SH-SY5Y (cell line): ENCODE results near the gene ISG15.

Experiments used
- GATA2 ChIP-seq: IDR thresholded peaks from 2 replicates; pipeline ENCODE4 v1.6.1; 2011; ENCODE audit warnings: mild to moderate bottlenecking, low read depth, low read length
- GATA3 ChIP-seq: IDR thresholded peaks from 2 replicates; pipeline ENCODE4 v1.6.1; 2011; ENCODE audit warnings: low read depth, mild to moderate bottlenecking, low read length, moderate library complexity

The ISG15 gene

GRCh38 chr1:971751-972506 is 41.4 kb upstream of the ISG15 start:
- TF ChIP-seq GATA2 (no peak), GATA3 (no peak)

GRCh38 chr1:972726-973458 is 40.4 kb upstream of the ISG15 start:
- no peak for TF ChIP-seq GATA2
- TF ChIP-seq GATA3, result no peak

DNA sequence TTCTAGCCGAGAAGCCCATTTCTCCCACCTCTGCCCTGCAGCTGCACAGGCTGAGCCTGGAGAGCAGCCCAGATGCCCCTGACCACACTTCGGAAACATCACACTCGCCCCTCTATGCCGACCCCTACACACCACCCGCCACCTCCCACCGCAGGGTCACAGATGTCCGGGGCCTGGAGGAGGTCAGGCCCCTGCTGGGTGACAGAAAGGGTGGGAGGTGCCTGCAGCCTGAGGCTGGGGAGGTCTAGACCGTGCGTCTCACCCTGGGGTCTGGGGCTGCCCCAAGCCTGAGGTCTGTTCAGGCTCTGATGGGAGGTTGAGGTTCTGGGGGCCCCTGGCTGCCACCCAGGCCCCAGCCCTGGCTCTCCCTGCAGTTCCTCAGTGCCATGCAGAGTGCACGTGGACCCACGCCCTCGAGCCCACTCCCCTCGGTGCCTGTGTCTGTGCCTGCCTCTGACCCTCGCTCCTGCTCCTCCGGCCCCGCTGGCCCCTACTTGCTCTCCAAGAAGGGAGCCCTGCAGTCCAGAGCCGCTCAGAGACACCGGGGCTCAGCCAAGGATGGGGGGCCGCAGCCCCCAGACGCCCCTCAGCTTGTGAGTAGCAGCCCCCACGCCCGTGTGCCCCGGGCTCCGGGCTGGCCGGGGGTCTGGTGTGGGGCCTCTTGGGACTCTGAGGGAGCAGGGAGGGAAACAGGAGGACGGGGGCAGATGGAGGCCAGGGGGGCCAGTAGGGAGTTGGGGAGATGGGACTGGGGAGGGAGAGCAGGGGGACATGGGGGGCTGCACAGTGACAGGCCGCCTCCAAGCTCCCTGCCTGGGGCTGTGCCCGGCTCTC is 39.6 kb upstream of the ISG15 start:
- TF ChIP-seq GATA2, result no peak
- no peak for TF ChIP-seq GATA3

DNA sequence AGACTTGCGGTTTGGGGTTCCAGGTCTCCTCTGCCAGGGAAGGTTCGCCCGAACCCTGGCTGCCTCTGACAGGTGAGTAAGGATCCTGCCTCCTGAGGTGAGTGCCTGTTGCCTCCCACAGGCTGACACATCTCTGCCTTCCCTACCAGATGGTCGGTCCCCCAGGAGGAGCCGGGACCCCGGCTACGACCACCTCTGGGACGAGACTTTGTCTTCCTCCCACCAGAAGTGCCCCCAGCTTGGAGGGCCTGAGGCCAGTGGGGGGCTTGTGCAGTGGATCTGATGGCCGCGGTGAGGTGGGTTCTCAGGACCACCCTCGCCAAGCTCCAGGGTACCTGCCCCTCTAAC is 39.0 kb upstream of the ISG15 start:
- no peak for TF ChIP-seq GATA3
- no peak for TF ChIP-seq GATA2

DNA sequence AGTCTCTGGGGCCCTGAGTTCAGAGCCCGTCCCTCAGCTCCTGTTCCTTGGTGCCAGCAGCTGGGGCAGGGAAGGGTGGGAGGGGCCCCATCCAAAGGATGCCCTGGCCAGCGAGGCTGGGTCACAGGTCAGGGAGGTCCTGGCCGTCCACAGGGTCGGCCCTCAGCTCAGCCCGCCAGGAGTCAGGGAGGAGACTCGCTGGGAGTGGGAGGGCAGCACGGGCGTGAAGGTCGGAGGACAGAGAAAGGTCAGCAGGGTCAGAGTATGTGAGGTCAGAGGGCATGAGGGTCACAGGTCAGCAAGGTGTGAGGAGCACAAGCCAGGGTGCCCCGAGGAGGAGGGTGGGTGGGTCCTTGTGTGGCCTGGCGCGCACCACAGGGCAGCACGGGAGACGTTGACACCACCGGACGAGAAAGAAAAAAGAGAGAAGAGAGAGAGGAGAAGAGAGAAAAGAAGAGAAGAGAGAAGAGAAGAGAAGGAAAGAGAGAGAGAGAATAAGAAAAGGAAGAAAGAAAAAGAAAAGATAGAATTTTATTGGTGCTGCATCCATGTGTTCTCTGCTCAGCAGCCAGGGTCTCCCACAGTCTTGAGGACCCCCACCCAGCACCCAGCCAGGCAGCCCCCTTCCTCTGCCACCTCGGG is 38.5 kb upstream of the ISG15 start:
- TF ChIP-seq GATA2 (no peak), GATA3 (no peak)

GRCh38 chr1:975365-975764 is 37.9 kb upstream of the ISG15 start:
- no peak for TF ChIP-seq GATA3
- TF ChIP-seq GATA2, result no peak

DNA sequence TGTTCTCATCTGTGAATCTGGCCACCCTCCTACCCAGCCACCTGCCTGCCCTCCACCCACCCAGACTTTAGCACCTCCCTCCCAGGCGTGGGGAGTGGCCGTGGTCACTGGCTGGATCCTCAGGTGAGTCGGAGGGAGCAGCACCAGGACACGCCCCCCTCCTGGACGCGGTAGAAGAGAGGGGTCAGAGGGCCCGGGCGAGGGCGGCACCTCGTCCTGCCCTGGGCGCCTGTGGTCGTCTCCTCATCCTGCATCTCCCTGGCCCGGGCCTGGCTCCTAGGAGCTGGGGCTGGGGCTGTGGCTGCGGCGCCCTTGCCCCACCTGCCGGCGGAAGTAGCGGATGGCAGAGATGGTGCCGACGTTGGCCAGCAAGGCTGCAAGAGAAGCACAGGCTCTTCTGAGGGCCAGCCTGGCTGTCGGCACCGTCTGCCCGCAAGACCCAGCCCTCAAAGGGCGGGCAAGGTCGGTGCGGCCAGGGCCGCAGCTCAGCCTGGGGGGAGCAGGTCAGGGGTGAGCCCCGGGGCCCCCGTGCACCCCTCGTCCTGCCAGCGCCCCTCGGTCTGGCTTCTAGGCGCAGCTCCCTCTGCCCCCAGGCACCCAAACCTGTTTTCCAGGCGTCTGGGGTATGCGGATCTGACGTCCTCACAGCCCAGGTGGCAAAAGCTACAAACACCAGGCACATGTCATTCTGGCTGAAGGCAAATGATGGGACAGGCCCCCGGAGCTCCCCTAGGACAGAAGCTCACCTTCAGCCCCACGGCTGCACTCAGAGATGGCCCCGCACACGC is 37.2 kb upstream of the ISG15 start:
- TF ChIP-seq GATA3, result no peak
- TF ChIP-seq GATA2, result no peak

DNA sequence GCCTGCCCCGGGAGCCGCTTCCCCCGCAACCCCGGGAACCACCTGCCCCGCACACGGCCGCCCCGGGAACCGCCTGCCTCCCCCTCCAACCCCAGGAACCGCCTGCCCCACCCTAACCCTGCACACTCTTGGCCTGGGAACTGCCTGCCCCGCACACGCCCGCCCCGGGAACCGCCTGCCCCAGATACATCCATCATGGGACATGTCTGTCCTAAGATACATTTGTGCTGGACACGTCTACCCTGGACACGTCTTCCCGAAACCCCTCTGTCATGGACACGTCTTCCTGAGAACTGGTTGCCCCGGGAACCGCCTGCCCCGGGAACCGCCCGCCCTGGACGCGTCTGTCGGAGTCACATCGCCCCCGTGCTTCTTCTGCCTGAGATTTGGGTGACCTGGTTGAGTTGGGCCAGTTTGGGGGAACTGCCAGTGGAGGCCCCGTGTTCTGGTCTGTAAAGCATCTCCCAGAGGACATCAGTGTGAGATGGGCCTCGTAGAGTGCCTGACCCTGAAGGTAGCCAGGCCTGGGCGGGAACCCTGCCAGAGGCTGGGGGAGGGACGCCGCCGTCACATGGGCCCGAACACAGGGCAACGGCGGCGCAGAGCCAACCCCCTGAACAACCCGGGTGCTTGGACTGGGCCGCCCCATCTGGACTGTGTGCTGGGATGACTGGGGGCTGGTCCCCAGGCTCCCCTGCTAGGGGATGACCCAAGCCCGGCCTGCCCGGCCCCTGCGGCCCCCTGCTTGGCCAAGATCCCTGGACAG is 35.0 kb upstream of the ISG15 start:
- TF ChIP-seq GATA2 (no peak), GATA3 (no peak)

DNA sequence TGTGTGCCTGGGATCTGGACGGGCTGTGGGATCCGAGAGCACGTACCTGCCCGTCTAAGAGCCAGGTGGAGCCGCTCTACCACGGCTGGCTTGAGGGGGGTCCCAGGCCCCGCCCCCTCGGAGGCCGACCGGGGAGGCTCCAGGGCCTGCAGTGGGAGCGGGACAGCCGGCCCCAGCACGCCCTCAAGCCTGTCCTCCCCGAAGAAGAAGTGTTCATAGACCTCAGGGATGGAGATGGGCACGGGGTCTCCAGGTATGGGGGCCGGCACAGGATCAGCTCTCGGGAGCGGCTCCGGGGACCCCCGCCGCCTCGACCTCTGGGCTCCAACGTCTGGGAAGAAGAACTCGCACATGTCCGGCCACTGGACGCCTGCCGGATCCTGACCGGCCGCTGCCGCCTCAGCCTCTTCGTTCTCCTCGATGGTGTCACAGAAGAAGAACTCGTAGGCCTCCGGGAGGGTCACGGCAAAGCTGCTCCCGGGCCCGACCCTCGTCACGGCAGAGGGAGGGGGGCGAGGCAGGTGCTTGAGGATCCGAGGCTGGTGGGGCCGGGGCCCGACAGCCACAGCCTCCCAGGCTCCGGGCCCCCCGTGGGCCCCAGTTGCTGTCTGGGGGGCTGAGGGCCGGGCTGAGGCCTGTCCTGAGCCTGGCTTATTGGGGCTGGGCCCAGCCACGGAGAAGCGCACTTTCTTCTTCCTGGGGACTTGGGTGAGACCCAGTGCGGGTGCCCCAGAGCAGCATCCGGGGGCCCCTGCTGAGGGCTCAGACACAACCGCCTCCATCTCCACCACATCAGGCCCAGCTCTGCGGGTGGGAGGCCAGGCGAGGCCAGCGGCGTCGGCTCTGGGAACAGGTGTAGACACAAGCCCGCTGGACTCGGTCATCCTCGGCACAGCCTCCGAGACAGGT is 34.2 kb upstream of the ISG15 start:
- TF ChIP-seq GATA3 (no peak), GATA2 (no peak)

DNA sequence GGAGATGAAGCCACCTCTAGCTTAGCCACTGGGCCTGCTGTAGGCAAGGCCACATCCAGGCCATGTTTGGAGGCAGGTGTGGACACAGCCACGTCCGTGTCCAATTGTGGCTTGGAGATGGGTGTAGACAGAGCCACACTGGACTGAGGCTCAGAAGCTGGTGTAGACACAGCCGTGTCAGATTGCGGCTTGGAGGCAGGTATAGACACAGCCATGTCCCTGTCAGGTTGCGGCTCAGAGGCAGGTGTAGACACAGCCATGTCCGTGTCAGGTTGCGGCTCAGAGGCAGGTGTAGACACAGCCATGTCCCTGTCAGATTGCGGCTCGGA is 33.6 kb upstream of the ISG15 start:
- no peak for TF ChIP-seq GATA2
- no peak for TF ChIP-seq GATA3

DNA sequence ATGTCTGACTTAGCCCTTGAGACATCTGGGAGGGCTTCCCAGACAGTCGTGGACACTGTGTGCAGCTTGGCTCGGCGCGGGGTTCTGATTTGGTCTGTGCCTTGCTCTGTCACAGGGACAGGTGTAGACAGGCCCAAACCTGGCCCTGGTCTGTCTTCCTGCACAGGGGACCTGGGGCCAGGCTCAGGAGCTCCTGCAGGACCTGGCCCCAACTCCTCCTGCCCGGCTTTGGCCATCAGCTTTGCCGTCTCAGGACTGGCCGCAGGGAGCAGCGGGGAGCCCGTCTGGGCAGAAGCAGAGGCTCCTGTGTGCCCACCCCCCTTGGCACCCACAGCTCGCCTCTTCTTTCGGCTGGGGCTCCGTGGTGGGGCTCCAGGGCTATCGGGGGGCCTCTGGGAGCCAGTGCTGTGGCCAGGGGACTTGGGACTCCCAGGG is 33.1 kb upstream of the ISG15 start:
- no peak for TF ChIP-seq GATA2
- TF ChIP-seq GATA3, result no peak

GRCh38 chr1:980602-981395 is 32.5 kb upstream of the ISG15 start:
- TF ChIP-seq GATA2, result no peak
- TF ChIP-seq GATA3, result no peak
